Brain microvascular endothelial cell (primary cell): Measurements from ENCODE around the gene SLC22A1.

Experiments used
- DNase-seq: peaks from one replicate; pipeline ENCODE4 v3.0.0-alpha.2; 2020
- H3K27ac ChIP-seq: fragments of 250-450 bp; sonication (Bioruptor Pico); 2 replicates; pipeline ENCODE4 v1.5.1; 2020; ENCODE audit warnings: mild to moderate bottlenecking, moderate library complexity
- H3K27me3 ChIP-seq: fragments of 250-450 bp; sonication (Bioruptor Pico); replicated peaks from 2 replicates; pipeline ENCODE4 v1.5.1; 2020; ENCODE audit warnings: mild to moderate bottlenecking
- H3K36me3 ChIP-seq: fragments of 250-450 bp; sonication (Bioruptor Pico); replicated peaks from 2 replicates; pipeline ENCODE4 v1.5.1; 2020; ENCODE audit warnings: mild to moderate bottlenecking
- H3K4me3 ChIP-seq: 2 replicates; pipeline ENCODE4 v1.5.1; 2011; ENCODE audit warnings: low read depth, mild to moderate bottlenecking, control low read depth, low read length, moderate library complexity
- in situ Hi-C: cut with HindIII; loops from 2 replicates; pipeline ENCODE4 v1.10.0; 2017; ENCODE audit warnings: low sequenced_read_pairs, low pct_ligation_motif_present
- TF ChIP-seq, protein P1 (sequence below): IDR thresholded peaks from 2 replicates; pipeline ENCODE4 v1.5.1; 2011; ENCODE audit warnings: low read depth, mild to moderate bottlenecking, moderate library complexity, low read length, control low read depth, inconsistent platforms; ENCODE audit errors: missing control alignments

The SLC22A1 gene

DNA sequence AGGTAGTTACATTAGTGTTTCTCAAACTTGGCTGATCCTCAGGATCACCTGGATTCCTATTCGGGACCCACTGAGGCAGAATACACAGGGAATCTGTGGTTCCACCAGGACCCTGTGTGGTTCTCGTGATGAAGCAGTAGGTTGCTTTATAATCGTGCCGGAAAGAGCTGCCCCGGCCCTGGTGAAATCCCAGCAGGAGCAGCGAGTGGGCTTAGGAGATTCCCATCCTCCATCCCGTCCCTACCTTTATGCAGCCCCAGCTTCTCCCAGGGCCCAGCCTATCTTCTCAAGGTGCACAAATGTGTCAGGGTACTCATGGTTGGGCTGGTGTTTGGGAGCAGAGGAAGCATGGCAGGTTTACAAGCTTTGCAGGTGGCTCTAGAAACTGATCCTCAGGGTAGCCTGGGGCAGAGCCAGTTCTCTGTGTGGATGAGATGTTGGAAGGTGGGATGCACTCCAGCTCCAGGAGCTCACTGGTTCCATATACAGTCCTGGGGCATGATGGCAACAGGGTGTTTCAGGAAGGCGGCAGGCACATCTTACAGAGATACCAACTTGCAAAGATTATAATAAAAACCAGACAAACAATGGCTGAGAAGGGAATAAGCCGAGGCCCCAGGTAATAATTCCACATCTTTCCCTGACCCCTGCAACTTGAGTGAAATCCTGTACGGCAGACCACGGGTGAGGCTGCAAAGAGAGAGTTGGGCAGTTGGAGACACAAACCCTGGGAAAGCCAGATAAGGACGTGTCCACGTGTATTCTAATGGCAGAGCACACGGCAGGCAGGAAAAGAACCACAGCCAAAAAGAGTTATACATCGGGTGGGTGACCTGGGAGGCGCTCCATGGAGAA lies 5.9 kb downstream of the SLC22A1 start:
- H3K27me3 ChIP-seq, result no peaks in the 10 kb centered on the region
- H3K27ac ChIP-seq, result no peak overlapping the region
- DNase-seq, result no peak
- in situ Hi-C loops, result no loop called here
- no peaks in the 10 kb centered on the region for H3K36me3 ChIP-seq
- TF ChIP-seq, protein P1, sequence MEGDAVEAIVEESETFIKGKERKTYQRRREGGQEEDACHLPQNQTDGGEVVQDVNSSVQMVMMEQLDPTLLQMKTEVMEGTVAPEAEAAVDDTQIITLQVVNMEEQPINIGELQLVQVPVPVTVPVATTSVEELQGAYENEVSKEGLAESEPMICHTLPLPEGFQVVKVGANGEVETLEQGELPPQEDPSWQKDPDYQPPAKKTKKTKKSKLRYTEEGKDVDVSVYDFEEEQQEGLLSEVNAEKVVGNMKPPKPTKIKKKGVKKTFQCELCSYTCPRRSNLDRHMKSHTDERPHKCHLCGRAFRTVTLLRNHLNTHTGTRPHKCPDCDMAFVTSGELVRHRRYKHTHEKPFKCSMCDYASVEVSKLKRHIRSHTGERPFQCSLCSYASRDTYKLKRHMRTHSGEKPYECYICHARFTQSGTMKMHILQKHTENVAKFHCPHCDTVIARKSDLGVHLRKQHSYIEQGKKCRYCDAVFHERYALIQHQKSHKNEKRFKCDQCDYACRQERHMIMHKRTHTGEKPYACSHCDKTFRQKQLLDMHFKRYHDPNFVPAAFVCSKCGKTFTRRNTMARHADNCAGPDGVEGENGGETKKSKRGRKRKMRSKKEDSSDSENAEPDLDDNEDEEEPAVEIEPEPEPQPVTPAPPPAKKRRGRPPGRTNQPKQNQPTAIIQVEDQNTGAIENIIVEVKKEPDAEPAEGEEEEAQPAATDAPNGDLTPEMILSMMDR, result no peak
- H3K4me3 ChIP-seq, result no peak overlapping the region

DNA sequence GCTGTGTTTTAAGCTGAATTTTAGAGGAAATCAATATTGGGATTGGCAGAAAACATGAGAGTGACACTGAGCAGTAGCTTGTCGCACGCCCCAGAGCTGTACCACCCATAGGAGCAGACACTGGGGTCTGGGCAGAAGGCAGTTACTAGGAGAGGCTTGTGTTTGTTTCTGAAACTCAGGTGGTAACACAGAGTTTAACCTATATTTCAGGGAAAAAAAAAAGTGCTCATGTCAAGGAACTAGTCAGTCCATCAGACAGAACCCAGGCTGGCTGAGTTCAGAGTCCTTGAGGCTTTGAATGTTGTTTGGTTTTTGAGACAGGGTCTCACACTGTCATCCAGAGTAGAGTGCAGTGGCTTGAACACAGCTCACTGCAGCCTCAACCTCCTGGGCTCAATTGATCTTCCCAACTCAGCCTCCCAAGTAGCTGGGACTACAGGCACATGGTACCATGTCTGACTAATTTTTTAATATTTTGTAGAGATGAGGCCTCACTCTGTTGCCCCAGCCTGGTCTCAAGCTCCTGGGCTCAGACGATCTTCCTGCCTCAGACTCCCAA lies 6.6 kb downstream of the SLC22A1 start:
- in situ Hi-C loops, result no loop called here
- TF ChIP-seq, protein P1, result no peak
- Histone ChIP-seq H3K4me3 (no peak overlapping the region), H3K27ac (no peak overlapping the region), H3K36me3 (no peaks in the 10 kb centered on the region), H3K27me3 (no peaks in the 10 kb centered on the region)
- no peak for DNase-seq

DNA sequence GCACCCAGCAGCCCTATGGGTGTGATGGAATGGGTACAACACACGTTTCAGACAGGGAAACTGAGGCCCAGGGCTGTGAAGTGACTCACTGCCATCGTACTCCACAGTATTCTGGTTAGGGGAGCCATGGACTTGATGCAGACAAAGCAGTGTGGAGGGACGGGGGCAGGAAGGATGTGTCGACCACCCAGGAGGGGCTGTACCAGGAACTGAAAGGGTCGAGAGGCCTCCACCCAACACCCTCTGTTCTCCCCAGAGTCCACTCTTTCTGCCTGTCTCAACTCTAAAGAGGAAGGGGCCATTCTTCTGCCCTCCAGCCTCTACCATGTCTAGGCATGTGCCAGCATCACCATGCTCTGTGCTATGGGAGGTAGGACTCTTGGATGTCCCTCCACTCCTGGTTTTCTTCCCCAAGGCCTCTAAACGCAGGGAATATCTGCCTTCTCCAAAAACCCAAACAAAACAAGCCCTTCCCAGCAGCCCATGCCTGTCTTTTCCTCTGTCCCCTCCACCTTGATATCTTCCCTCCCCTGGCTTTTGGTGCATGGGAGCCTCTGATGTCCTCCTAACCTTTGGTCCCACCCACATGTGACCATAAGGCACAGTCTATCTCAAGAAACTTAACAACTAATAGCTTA lies 7.4 kb downstream of the SLC22A1 start:
- TF ChIP-seq, protein P1, result no peak
- no peaks in the 10 kb centered on the region for H3K27me3 ChIP-seq
- DNase-seq, result no peak
- H3K4me3 ChIP-seq, result no peak overlapping the region
- in situ Hi-C loops, result no loop called here
- H3K36me3 ChIP-seq, result no peaks in the 10 kb centered on the region
- H3K27ac ChIP-seq, result no peak overlapping the region

DNA sequence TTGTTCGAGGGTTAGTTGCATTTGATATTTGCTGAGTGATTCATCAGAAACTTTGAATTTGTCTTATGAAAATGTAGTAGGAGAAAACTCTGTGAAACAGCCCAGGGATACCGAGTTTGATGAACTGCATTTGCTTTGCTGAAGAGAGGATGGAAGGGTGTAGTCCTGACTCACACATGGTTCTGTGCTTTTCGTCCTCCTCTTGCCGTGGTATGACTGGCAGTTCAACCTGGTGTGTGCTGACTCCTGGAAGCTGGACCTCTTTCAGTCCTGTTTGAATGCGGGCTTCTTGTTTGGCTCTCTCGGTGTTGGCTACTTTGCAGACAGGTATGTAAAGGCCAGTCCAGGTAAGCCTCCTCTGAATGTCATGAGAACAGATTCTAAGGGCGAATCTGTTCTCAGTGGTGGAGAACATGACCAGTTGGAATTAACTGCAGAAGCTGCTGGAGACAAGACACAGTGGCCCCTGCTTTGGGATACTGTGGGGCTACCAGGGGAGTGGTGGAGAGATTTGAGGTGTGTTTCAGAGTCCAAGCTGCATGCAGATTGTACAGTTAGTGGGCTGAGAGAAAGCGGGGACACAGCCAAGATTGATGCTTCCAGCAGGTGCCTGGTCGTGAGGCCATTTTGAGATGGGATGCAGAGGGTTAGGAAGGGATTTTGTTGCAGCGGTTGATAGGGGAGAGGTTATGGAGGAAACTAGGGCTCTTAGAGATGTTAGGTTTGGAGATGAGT lies 8.4 kb downstream of the SLC22A1 start:
- Histone ChIP-seq H3K27me3 (no peaks in the 10 kb centered on the region), H3K36me3 (no peaks in the 10 kb centered on the region), H3K27ac (no peak overlapping the region), H3K4me3 (no peak overlapping the region)
- in situ Hi-C loops, result no loop called here
- DNase-seq, result no peak
- TF ChIP-seq, protein P1, result no peak

DNA sequence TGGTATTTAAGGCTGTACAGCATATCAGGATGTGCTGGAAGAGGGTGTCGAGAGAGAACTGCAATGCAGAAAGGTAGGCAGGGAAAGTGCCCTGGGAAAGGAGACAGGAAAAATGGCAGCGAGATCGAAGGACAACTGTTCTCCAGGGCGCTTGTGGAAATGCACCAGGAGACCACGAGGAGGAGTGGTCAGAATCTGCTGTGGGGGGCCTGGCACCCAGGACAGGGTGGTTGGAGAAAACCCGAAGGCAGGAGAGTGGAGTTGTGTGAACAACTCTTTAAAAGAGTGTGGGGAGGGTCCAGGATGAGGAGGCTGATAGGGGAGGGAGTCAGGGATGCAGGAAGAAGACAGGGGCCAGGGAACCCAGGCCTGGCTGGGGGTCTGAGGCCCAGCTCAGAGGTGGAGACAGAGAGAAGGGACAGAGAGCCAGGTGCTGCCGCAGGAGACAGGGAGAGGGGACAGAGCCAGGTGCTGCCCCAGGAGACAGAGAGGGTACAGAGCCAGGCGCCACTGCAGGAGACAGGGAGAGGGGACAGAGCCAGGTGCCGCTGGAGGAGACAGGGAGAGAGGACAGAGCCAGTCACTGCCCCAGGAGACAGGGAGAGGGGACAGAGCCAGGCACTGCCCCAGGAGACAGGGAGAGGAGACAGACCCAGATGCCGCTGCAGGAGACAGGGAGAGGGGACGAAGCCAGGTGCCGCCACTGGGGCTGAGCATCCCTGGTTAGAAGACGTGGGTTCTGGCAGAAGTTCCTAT lies 9.3 kb downstream of the SLC22A1 start:
- no peaks in the 10 kb centered on the region for H3K36me3 ChIP-seq
- no peak overlapping the region for H3K4me3 ChIP-seq
- DNase-seq, result no peak
- in situ Hi-C loops, result no loop called here
- no peaks in the 10 kb centered on the region for H3K27me3 ChIP-seq
- no peak overlapping the region for H3K27ac ChIP-seq
- TF ChIP-seq, protein P1, result no peak
